Keratinocyte (primary cell): ENCODE results near the gene FKBP14. TPM values are rescaled to one million over a fixed set of nuclear protein-coding genes. Genes with fewer than 3 reads are reported as not detected.
A peak's percentile ranks its signal among the peaks of the same experiment; 100 is the strongest.

Experiments used
- DNase-seq: peaks from one replicate; pipeline ENCODE4 v3.0.0-alpha.2; 2011; ENCODE audit warnings: low read depth, missing footprints, low spot score
- FAIRE-seq: peaks from 2 replicates; lab custom pipeline; 2011; peaks lifted over from hg19 to GRCh38; lab: Jason Lieb, UNC
- H2AFZ ChIP-seq: 2 replicates; pipeline ENCODE4 v1.6.0; 2012; ENCODE audit warnings: low read length, control low read depth, inconsistent platforms; ENCODE audit not compliant: control insufficient read depth
- H3K27ac ChIP-seq: 2 replicates; pipeline ENCODE4 v1.5.1; 2011; ENCODE audit warnings: low read length; ENCODE audit not compliant: control insufficient read depth, insufficient read depth
- H3K27me3 ChIP-seq: 3 replicates; pipeline ENCODE4 v1.6.0; 2011; ENCODE audit warnings: low read length; ENCODE audit not compliant: control insufficient read depth, insufficient read depth; ENCODE audit errors: extremely low read depth
- H3K36me3 ChIP-seq, 2 experiments: 2 replicates in 1 of 2; 3 replicates in 1 of 2; pipeline ENCODE4 v1.5.1; 2011; ENCODE audit warnings: low read length in 2 of 2, mild to moderate bottlenecking in 1 of 2; ENCODE audit not compliant: control insufficient read depth in 2 of 2, insufficient read depth in 2 of 2; ENCODE audit errors: extremely low read depth in 1 of 2
- H3K4me1 ChIP-seq: 3 replicates; pipeline ENCODE4 v1.5.1; 2011; ENCODE audit warnings: low read length; ENCODE audit not compliant: control insufficient read depth, insufficient read depth; ENCODE audit errors: extremely low read depth
- H3K4me2 ChIP-seq: 3 replicates; pipeline ENCODE4 v1.6.0; 2011; ENCODE audit warnings: low read depth, low read length; ENCODE audit not compliant: control insufficient read depth, insufficient read depth; ENCODE audit errors: extremely low read depth
- H3K4me3 ChIP-seq, 3 experiments: fragments of 200-600 bp in 1 of 3; sonication (generic) in 1 of 3; 2 replicates in 2 of 3; 3 replicates in 1 of 3; pipeline ENCODE4 v1.5.1; 2011 to 2016; ENCODE audit warnings: low read length in 3 of 3, mild to moderate bottlenecking in 3 of 3, control low read depth in 2 of 3, inconsistent platforms in 1 of 3, low read depth in 1 of 3, mixed read lengths in 1 of 3, mixed run types in 1 of 3, moderate library complexity in 1 of 3; ENCODE audit not compliant: control insufficient read depth in 2 of 3, insufficient read depth in 2 of 3; ENCODE audit errors: extremely low read depth in 1 of 3
- H3K79me2 ChIP-seq: 2 replicates; pipeline ENCODE4 v1.6.0; 2012; ENCODE audit warnings: low read length; ENCODE audit not compliant: control insufficient read depth, insufficient read depth
- H3K9ac ChIP-seq: 3 replicates; pipeline ENCODE4 v1.6.0; 2011; ENCODE audit warnings: low read length; ENCODE audit not compliant: control insufficient read depth, insufficient read depth; ENCODE audit errors: extremely low read depth
- H3K9me1 ChIP-seq: 3 replicates; pipeline ENCODE4 v1.6.0; 2011; ENCODE audit warnings: low read length; ENCODE audit not compliant: control insufficient read depth, insufficient read depth; ENCODE audit errors: extremely low read depth
- H3K9me3 ChIP-seq: 2 replicates; pipeline ENCODE4 v1.5.1; 2012; ENCODE audit warnings: low read depth, low read length; ENCODE audit not compliant: control insufficient read depth
- H4K20me1 ChIP-seq: 3 replicates; pipeline ENCODE4 v1.6.0; 2011; ENCODE audit warnings: low read length; ENCODE audit not compliant: control insufficient read depth, insufficient read depth; ENCODE audit errors: extremely low read depth
- CTCF ChIP-seq, 3 experiments: IDR thresholded peaks in 1 of 3; conservative IDR thresholded peaks in 1 of 3; optimal IDR thresholded peaks in 1 of 3; 2 replicates in 2 of 3; 3 replicates in 1 of 3; pipeline versions ENCODE3 to v1.5.1; 2011; ENCODE audit warnings: low read length in 3 of 3, mild to moderate bottlenecking in 3 of 3, moderate library complexity in 2 of 3, control low read depth in 1 of 3, inconsistent platforms in 1 of 3; ENCODE audit not compliant: insufficient read depth in 2 of 3; ENCODE audit errors: extremely low read depth in 1 of 3
- EZH2 ChIP-seq: IDR thresholded peaks from one replicate; pipeline ENCODE4 v1.6.1; 2012; ENCODE audit warnings: inconsistent platforms, mild to moderate bottlenecking, low read length, moderate library complexity
- dilution Hi-C: fragments of 300-500 bp; cut with MboI; formaldehyde crosslinking; loops from one replicate; pipeline ENCODE4 v1.7.0; 2020; ENCODE audit warnings: low sequenced_read_pairs; ENCODE audit not compliant: extremely low pct_ligation_motif_present
- polyA plus RNA-seq, 5 experiments: library from polyadenylated mRNA; depleted of rRNA in 3 of 5; stranded (reverse) in 3 of 5; stranded (forward) in 1 of 5; unstranded in 1 of 5; fragments of >200 nt; gene quantifications; 1 replicate in 1 of 5; 2 replicates in 3 of 5; 3 replicates in 1 of 5; pipeline versions ENCODE4 v1.2.1 to v1.2.3, GENCODE V29; 2011 to 2012; ENCODE audit warnings: missing spikeins in 2 of 5, low read depth in 1 of 5, low replicate concordance in 1 of 5

FKBP14 gene
- polyA plus RNA-seq, 1 donor (not counting 4 experiments of a cell fraction or from before 2014, with no cell fraction given): 24.5 TPM

DNA sequence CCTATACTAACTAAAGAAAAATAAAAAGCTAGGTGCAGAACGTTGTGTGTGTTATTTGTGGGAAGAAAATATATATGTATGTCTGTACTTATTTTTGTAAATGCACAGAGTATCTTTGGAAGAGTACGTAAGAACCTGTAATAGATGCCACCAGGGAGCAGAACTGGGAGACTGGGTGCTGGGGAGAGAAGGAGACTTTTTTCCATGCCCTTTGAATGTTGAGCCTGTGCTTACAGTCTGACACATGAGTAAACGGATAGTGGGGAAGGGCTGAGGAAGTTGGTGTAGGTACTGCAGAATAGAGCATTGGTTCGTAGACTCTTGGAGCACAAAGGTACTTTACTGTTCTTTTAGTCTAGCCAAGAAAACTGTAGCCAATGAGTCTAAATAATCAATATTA lies 35.6 kb downstream of the FKBP14 start:
- dilution Hi-C loops: no loop called here
- no peak for DNase-seq

GRCh38 chr7:29989257-29989995 lies 37.1 kb downstream of the FKBP14 start, which contains the start of gene SCRN1:
SCRN1 (minus strand) TSS chr7:29989801; CDS start chr7:29969067, 20,734 bp downstream.
- no peak for DNase-seq

More for the DNA sequence above, 35.6 kb downstream of the FKBP14 start:
- no peak overlapping the region for H3K4me2 ChIP-seq
- H3K9me1 ChIP-seq: no peaks in the 10 kb centered on the region
- no peaks in the 10 kb centered on the region for H3K36me3 ChIP-seq
- no peak overlapping the region for H2AFZ ChIP-seq
- no peak for FAIRE-seq
- no peaks in the 10 kb centered on the region for H3K9me3 ChIP-seq
- TF ChIP-seq EZH2 (no peak), CTCF (optimal IDR thresholded peaks at IDR 0.05 in 1 of 3, IDR thresholded peaks at IDR 0.05 in 1 of 3, conservative IDR thresholded peaks at IDR 0.05 in 1 of 3; ENCODE audit: extremely low read depth in 1 of 3, insufficient read depth in 2 of 3, low read length in 3 of 3) (no peak)
- H3K79me2 ChIP-seq: peaks cover 24% of the 10 kb centered on the region
- no peaks in the 10 kb centered on the region for H4K20me1 ChIP-seq
- no peak overlapping the region for H3K4me3 ChIP-seq
- H3K27me3 ChIP-seq: no peaks in the 10 kb centered on the region
- H3K9ac ChIP-seq: no peak overlapping the region
- no peak overlapping the region for H3K27ac ChIP-seq
- H3K4me1 ChIP-seq: peaks cover 22% of the 10 kb centered on the region

More at GRCh38 chr7:29989257-29989995, 37.1 kb downstream of the FKBP14 start, which contains the start of gene SCRN1:
- Histone ChIP-seq H4K20me1 (no peaks in the 10 kb centered on the region), H3K9me3 (no peaks in the 10 kb centered on the region), H2AFZ (peak within 1 kb of the TSS; percentile 72), H3K9me1 (no peaks in the 10 kb centered on the region), H3K4me3 (peak within 1 kb of the TSS; percentile 65 to 81 (median 68)), H3K27me3 (no peaks in the 10 kb centered on the region), H3K36me3 (no peaks in the 10 kb centered on the region), H3K79me2 (peaks cover 35% of the 10 kb centered on the region), H3K27ac (peak within 1 kb of the TSS; percentile 91), H3K9ac (peak within 1 kb of the TSS; percentile 90), H3K4me1 (peaks cover 22% of the 10 kb centered on the region), H3K4me2 (peak within 1 kb of the TSS; percentile 80)
- no peak for TF ChIP-seq CTCF (optimal IDR thresholded peaks at IDR 0.05 in 1 of 3, IDR thresholded peaks at IDR 0.05 in 1 of 3, conservative IDR thresholded peaks at IDR 0.05 in 1 of 3; ENCODE audit: extremely low read depth in 1 of 3, insufficient read depth in 2 of 3, low read length in 3 of 3)
- no peak for TF ChIP-seq EZH2
- FAIRE-seq: no peak
- dilution Hi-C loops: no loop called here
